HG03025 (cell line): ENCODE results near the gene RAB21.

Experiments used
- ATAC-seq: cut with Tn5 transposase; IDR thresholded peaks from one replicate; pipeline ENCODE4 v1.9.1; 2021; ENCODE audit warnings: mild to moderate bottlenecking, moderate library complexity; ENCODE audit not compliant: unreplicated experiment, low FRiP score

RAB21 gene, protein sequence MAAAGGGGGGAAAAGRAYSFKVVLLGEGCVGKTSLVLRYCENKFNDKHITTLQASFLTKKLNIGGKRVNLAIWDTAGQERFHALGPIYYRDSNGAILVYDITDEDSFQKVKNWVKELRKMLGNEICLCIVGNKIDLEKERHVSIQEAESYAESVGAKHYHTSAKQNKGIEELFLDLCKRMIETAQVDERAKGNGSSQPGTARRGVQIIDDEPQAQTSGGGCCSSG

DNA sequence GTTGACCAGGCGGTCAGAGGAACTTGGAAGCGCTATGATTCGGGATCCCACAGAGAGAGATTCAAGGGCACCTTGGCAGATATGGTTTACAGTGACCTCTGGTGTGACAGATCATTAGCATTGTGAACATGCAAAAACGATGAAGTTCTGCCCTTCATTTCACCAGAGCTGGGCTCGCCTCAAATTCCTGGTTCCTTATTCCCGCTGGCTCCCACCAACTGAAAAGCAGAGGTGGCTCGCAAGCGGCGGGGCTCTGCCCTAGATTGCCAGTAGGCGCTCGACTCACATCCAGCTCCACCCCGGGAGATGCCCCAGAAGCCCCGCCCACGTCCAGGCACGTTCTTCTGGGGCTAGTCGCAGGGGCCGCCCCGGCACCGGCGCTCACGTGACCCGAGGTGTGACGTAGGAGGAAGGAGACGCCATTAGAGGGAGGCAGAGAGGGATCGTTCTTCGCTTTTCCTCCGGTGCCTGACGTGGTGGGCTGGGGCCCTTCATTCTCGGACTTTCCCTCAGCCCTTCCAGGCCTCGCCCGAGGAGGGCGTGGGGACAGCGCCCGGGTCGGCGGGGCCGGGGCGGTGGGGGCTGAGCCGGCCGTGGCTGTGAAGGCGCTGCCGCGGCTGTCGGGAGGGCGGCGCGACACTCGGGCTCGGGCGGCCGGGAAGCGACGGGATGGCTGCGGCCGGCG is at the start of gene RAB21:
TSS of gene RAB21 (plus strand) at position 403 of the 685 bp plus-strand sequence. CDS start at position 670, 267 bp downstream.
- peak; percentile 96 for ATAC-seq

DNA sequence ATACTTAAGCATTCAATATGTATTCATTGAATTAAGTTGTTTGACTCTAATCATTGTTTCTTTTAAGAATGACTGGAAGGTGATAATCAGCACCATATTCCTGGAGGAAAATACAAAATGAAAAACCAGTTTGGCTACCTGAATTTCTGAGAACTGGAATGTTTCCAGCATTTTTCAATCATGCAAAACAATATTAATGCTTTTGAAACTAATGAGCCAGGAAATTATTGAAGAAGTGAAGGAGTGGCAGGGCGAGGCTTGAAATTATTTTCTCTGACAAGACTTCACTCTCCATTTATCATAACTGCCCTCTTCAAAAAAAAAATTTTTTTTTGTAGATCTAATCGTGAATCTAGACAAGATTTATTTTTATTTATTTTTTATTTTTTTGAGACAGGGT is 49.7 kb upstream of the RAB21 start:
- no peak for ATAC-seq

DNA sequence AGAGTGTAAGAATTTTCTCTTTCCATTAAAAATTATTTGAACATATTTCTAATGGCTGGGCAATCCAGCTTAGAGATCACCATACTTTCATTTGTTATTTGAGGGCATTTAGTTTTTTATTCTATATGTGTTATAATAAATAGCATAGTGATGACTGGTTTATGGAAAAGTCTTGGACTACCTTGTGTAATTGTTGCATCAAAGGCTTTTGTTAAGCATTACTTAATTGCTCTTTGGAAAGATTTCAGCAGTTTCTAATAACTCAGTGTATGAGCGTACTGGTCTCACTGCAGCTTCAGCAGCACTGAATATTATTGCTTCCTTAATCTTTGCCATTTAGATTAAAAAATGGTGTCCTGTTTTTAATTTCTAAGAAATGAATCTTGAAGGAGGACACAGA is 46.0 kb upstream of the RAB21 start:
- ATAC-seq = no peak

DNA sequence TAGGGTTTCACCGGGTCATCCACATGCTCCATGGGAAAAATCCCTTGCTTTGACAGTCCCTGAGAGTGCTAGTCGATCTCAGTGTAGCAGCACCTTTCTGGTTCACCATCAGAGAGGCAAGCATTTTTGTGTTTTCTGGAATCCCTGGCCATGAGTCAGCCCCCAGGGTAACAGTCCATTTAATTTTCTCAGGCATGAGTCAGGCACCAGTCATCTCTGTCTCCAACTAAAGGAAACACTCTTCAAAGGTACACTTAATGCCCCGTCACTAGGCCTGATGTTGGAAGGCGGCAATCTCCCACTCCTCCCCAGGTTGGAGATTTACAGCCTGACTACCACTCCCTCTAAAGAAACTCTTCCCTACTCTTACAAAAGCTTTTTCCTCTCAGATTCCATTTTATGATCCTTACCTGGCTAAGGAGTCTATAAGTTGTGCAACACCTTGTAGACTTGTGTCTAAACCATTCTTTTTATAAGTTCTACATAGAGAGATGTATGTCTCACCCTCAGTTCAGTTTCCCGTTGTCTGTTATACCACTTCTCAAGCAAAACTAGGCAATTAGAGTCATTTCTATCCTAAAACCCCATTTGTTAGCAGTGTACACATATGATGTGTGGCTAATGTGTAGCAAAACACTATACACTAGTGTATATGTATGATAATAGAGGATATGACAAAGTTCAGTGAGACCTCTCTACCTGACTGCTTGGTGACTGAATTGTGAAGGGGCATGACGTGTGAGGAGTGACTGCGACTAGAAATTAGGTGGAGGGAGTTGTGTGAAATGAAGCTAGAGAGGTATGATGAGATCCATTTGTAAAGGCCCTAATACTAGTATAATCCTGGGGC is 44.2 kb upstream of the RAB21 start:
- ATAC-seq = no peak

GRCh38 chr12:71718611-71719010 is 36.1 kb upstream of the RAB21 start:
- no peak for ATAC-seq

GRCh38 chr12:71719647-71720370 is 34.9 kb upstream of the RAB21 start:
- ATAC-seq = no peak

GRCh38 chr12:71721783-71722505 is 32.7 kb upstream of the RAB21 start:
- ATAC-seq = no peak

DNA sequence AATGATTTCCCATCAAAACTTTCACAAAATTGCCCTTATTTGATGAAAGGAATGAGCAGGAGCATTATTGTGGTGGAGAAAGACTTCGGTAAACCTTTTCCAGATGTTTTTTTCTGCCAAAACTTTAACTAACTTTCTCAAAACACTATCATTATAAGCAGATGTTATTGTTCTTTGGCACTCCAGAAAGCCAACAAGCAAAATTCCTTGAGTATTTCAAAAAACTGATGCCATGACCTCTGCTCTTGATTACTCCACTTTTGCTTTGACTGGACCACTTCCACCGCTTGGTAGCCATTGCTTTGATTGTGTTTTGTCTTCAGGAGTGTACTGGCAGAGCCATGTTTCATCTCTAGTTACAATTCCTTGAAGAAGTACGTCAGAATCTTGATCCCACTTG is 29.7 kb upstream of the RAB21 start:
- ATAC-seq = no peak

DNA sequence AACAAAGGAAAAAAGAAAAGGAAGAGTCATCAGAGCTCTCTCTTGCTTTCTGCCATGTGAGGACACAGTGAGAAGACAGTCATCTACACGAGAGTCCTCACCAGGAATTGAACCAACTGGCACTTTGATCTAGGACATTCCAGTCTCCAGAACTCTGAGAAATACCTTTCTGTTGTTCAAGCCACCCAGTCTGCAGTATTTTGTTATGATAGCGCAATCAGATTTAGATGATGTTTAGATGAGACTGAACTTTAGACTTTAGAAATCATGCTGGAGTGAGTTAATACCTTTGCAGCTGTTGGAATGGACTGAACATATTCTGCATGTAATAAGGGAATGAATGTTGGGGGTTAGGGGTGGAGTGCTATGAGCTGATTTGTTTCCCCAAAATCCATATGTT is 28.1 kb upstream of the RAB21 start:
- ATAC-seq = no peak

GRCh38 chr12:71727958-71728357 is 26.7 kb upstream of the RAB21 start:
- ATAC-seq = no peak

DNA sequence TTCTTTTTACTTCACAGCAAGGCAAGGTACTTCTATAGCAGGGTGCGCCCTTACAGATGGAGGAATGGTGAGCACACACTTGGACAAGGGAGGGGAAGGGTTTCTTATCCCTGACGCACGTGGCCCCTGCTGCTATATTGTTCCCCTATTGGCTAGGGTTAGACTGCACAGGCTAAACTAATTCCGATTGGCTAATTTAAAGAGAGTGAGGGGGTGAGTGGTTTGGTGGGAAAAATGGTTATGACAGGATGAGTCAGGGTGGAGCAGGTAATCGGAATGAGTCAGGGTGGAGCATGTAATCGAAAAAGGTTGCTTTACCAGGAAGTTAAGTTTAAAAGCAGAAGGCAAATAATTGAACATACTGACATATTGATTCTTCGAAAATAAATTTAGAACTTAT is 23.7 kb upstream of the RAB21 start:
- ATAC-seq = no peak

- no peak for ATAC-seq
Measured at GRCh38 chr12:71731439-71732356, 23.0 kb upstream of the RAB21 start.

DNA sequence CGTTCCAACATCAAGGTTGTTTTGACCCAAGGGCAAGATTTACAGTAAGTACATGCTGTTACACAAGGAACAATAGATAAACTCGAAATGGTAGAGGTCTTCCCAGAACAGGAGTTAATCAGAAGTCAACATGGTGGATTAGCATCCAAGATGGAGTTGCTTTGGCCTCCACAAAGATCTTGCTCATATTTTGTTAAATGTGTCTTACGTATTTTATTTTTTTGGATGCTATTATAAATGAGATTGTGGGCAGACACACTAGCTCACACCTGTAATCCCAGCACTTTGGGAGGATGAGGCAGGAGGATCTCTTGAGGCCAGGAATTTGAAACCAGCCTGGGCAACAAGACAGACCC is 22.3 kb upstream of the RAB21 start:
- no peak for ATAC-seq

DNA sequence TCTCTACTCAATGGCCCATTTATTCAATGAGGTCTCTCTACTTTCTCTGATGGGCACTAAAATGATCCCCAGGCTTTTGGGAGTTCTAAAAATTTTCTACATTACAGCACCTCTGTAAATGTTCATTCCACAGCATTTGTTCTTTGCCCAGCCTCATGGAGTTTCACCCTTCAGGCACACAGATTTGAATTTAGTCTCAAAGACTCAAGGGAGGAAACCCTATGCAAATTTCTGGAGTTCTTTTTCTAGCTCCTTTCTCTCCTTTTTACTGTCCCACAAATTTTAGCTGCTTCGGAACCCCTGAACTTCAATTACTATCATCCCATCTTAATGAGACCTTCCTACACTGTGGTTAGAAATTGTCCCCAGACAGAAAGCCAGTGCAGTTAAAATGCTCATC is 17.5 kb upstream of the RAB21 start:
- ATAC-seq = no peak

DNA sequence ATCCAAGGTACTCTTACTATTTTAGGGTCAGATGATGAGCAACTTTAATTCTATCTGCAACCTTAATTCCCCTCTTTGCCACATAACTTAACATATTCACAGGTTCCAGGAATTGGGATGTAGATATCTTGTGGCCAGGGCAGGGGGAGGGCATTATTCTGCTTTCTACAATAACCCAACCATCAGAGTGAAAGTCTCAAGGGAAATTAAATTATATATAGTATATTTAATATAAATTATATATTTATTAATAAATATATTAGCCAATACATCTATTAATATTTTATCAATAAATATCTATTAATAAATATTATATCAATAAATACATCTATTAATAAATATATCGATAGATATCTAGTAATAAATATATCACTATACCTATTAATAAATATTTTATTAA is 11.7 kb upstream of the RAB21 start:
- no peak for ATAC-seq

- ATAC-seq = no peak
Measured at GRCh38 chr12:71744522-71745300, 10.0 kb upstream of the RAB21 start.

DNA sequence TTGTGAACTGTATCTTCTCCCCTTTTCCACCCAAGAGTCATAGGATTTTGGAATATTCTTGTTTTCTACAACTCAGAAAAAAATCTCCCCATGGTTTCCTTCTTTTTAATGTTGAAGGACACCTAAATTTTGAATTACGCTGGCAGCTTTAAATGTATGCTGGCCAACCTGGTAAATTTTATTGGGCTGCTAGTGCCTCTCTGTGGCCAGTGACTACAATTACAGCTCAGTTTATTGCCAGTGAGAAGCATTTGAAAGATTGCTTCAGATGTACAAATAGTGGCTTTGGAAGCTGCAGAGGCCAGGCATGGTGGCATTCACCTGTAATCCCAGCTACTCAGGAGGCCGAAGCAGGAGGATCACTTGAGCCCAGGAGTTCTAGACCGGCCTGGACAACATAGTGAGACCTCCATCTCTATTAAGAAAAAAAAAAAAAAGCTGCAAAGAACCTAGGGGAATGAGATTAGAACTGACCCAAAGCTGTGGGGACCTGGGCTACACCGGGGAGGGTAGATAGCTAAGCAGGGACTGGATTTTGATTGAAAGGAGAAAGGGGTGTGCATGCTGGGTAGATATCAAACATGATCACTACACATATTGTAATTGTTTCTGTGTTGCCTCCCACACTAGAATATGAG is 7.6 kb upstream of the RAB21 start:
- ATAC-seq = peak; percentile 87
